Neuronal stem cell (in vitro differentiated cells): ENCODE results near the gene PPP5C.

Source experiments
- DNase-seq: peaks from one replicate; pipeline ENCODE4 v3.0.0-alpha.2; 2013; ENCODE audit warnings: low spot score
- H2AFZ ChIP-seq: one replicate; pipeline ENCODE4 v1.6.1; 2013; ENCODE audit warnings: mild to moderate bottlenecking, low read length, inconsistent platforms
- H2AK5ac ChIP-seq: 2 replicates; pipeline ENCODE4 v1.6.1; 2013; ENCODE audit warnings: low read depth, mild to moderate bottlenecking, inconsistent platforms, low read length, moderate library complexity, mixed read lengths
- H2BK120ac ChIP-seq: 2 replicates; pipeline ENCODE4 v1.6.1; 2013; ENCODE audit warnings: low read depth, mild to moderate bottlenecking, inconsistent platforms, low read length, moderate library complexity, mixed read lengths
- H2BK12ac ChIP-seq: one replicate; pipeline ENCODE4 v1.6.1; 2013; ENCODE audit warnings: low read length, inconsistent platforms
- H2BK15ac ChIP-seq: 2 replicates; pipeline ENCODE4 v1.6.1; 2013; ENCODE audit warnings: mild to moderate bottlenecking, low read length, inconsistent platforms, mixed read lengths
- H2BK5ac ChIP-seq: one replicate; pipeline ENCODE4 v1.6.1; 2013; ENCODE audit warnings: inconsistent platforms, mild to moderate bottlenecking, low read length, moderate library complexity
- H3K14ac ChIP-seq: one replicate; pipeline ENCODE4 v1.6.1; 2013; ENCODE audit warnings: low read length, inconsistent platforms
- H3K18ac ChIP-seq: 2 replicates; pipeline ENCODE4 v1.6.1; 2013; ENCODE audit warnings: low read length, inconsistent platforms
- H3K23ac ChIP-seq: 2 replicates; pipeline ENCODE4 v1.6.1; 2013; ENCODE audit warnings: low read depth, mild to moderate bottlenecking, mixed read lengths, low read length, inconsistent platforms; ENCODE audit not compliant: poor library complexity
- H3K27ac ChIP-seq: replicated peaks from 3 replicates; pipeline ENCODE4 v1.5.1; 2013; ENCODE audit warnings: low read length, inconsistent platforms
- H3K27me3 ChIP-seq, 3 experiments: 2 replicates each; pipeline ENCODE4 v1.6.1; 2013; ENCODE audit warnings: low read length in 3 of 3, mild to moderate bottlenecking in 2 of 3, inconsistent platforms in 1 of 3, low read depth in 1 of 3, mixed read lengths in 1 of 3, moderate library complexity in 1 of 3; ENCODE audit not compliant: control insufficient read depth in 3 of 3, insufficient read depth in 3 of 3
- H3K36me3 ChIP-seq, 2 donors: replicated peaks in 1 of 2; 2 replicates each; pipeline ENCODE4 v1.6.1; 2013; ENCODE audit warnings: low read length in 2 of 2; ENCODE audit not compliant: control insufficient read depth in 2 of 2, insufficient read depth in 2 of 2
- H3K4ac ChIP-seq: 2 replicates; pipeline ENCODE4 v1.6.1; 2013; ENCODE audit warnings: inconsistent platforms, mild to moderate bottlenecking, low read length, moderate library complexity
- H3K4me1 ChIP-seq, 2 donors: 1 replicate in 1 of 2; 2 replicates in 1 of 2; pipeline ENCODE4 v1.6.1; 2013; ENCODE audit warnings: low read length in 2 of 2, low read depth in 1 of 2; ENCODE audit not compliant: control insufficient read depth in 2 of 2, insufficient read depth in 1 of 2
- H3K4me2 ChIP-seq: one replicate; pipeline ENCODE4 v1.6.1; 2013; ENCODE audit warnings: mild to moderate bottlenecking, low read length, inconsistent platforms; ENCODE audit not compliant: insufficient read depth, poor library complexity, severe bottlenecking
- H3K4me3 ChIP-seq, 2 donors: 2 replicates each; pipeline ENCODE4 v1.5.1; 2013; ENCODE audit warnings: low read length in 2 of 2, mild to moderate bottlenecking in 2 of 2, inconsistent platforms in 1 of 2, moderate library complexity in 1 of 2
- H3K79me1 ChIP-seq: one replicate; pipeline ENCODE4 v1.6.1; 2013; ENCODE audit warnings: low read depth, mild to moderate bottlenecking, inconsistent platforms, low read length, moderate library complexity
- H3K9ac ChIP-seq: one replicate; pipeline ENCODE4 v1.6.1; 2013; ENCODE audit warnings: mild to moderate bottlenecking, low read depth, low read length, inconsistent platforms; ENCODE audit not compliant: poor library complexity
- H3K9me3 ChIP-seq, 2 donors: replicated peaks in 1 of 2; 2 replicates each; pipeline versions ENCODE3 to v1.6.1; 2013; ENCODE audit warnings: low read length in 2 of 2, mild to moderate bottlenecking in 2 of 2, inconsistent platforms in 1 of 2, low read depth in 1 of 2, mixed read lengths in 1 of 2, moderate library complexity in 1 of 2; ENCODE audit not compliant: control insufficient read depth in 2 of 2, insufficient read depth in 1 of 2
- H4K8ac ChIP-seq: one replicate; pipeline ENCODE4 v1.6.1; 2013; ENCODE audit warnings: low read depth, mild to moderate bottlenecking, inconsistent platforms, low read length, moderate library complexity
- H4K91ac ChIP-seq: one replicate; pipeline ENCODE4 v1.6.1; 2013; ENCODE audit warnings: low read length, low read depth, mild to moderate bottlenecking, inconsistent platforms; ENCODE audit not compliant: poor library complexity
- WGBS, 2 donors: extraction: QIAGEN DNeasy Blood & Tissue Kit; methylation state at CpG; one replicate each; pipeline ENCODE4 v1.1.7; 2013; ENCODE audit warnings: missing lambda C conversion rate in 2 of 2, mixed read lengths in 1 of 2; ENCODE audit not compliant: insufficient read length in 2 of 2, insufficient replicate concordance in 1 of 2; ENCODE audit errors: extremely low coverage in 2 of 2; 5-methylcytosine and 5-hydroxymethylcytosine counted together

Gene PPP5C

GRCh38 chr19:46384396-46384795 is 37.5 kb downstream of the PPP5C start:
- Histone ChIP-seq H3K4me3 (no peak overlapping the region), H3K4me1 (no peaks in the 10 kb centered on the region), H3K9me3 (peaks cover 4 to 16% of the 10 kb centered on the region in 2 donors), H2AFZ (no peak overlapping the region), H3K14ac (no peak overlapping the region), H3K36me3 (peaks cover 59 to 99% of the 10 kb centered on the region in 2 donors), H2AK5ac (no peak overlapping the region), H2BK15ac (no peak overlapping the region), H2BK5ac (no peak overlapping the region), H2BK120ac (no peak overlapping the region), H4K91ac (no peak overlapping the region), H4K8ac (no peak overlapping the region), H3K27me3 (no peaks in the 10 kb centered on the region), H3K4me2 (no peak overlapping the region), H3K27ac (no peak overlapping the region), H3K9ac (peak overlapping the region; percentile 7), H3K79me1 (peaks cover 4% of the 10 kb centered on the region), H3K23ac (no peak overlapping the region), H2BK12ac (no peak overlapping the region), H3K4ac (no peak overlapping the region), H3K18ac (no peak overlapping the region)
- WGBS, 2 donors = no CpG with 5 or more reads among the region's 11 CpGs
- no peak for DNase-seq

DNA sequence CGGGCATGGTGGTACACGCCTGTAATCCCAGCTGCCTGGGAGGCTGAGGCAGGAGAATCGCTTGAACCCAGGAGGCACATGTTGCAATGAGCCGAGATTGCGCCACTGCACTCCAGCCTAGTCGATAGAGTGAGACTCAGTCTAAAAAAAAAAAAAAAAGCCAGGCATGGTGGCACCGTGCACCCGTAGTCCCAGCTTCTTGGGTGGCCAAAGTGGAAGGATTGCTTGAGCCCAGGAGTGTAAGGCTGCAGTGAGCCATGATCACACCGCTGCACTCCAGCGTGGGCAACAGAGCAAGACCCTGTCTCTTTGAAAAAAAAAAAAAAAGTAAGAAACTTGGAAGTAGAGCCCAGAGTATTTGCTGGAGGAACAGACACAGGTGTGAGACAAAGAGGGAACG is 38.7 kb downstream of the PPP5C start:
- Histone ChIP-seq H2BK5ac (no peak overlapping the region), H3K4me2 (no peak overlapping the region), H2BK12ac (no peak overlapping the region), H3K9me3 (peaks cover 6 to 11% of the 10 kb centered on the region in 2 donors), H4K8ac (no peak overlapping the region), H2BK120ac (no peak overlapping the region), H3K18ac (no peak overlapping the region), H2AFZ (no peak overlapping the region), H3K4ac (no peak overlapping the region), H2BK15ac (no peak overlapping the region), H3K4me1 (no peaks in the 10 kb centered on the region), H3K4me3 (no peak overlapping the region), H3K9ac (no peak overlapping the region), H2AK5ac (no peak overlapping the region), H3K27ac (no peak overlapping the region), H3K36me3 (peaks cover 65 to 99% of the 10 kb centered on the region in 2 donors), H3K27me3 (no peaks in the 10 kb centered on the region), H3K14ac (no peak overlapping the region), H3K23ac (no peak overlapping the region), H4K91ac (no peak overlapping the region), H3K79me1 (peaks cover 6% of the 10 kb centered on the region)
- WGBS, 2 donors = no CpG with 5 or more reads among the region's 11 CpGs
- no peak for DNase-seq

DNA sequence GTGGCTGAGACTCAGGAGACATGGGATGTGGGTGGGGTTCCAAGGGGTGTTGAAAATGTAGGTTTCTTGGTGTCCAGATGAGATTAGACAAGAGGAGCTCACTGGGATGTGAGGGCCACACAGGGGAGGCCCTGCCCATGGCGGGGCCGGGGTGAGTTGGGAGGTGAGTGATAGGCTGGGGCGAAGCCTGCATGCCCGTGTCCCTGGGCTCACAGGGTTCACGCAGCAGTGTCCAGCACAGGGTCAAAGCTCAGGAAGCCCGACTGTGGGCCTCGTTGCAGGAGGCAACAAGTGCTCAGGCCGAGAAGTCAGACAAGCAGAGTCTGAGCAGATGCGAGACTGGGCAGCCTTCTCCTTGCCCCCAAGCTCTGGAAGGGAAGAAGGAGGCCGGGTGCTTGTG is 39.3 kb downstream of the PPP5C start:
- no peak overlapping the region for H3K4me2 ChIP-seq
- DNase-seq = no peak
- no peak overlapping the region for H3K18ac ChIP-seq
- no peak overlapping the region for H3K14ac ChIP-seq
- H2BK120ac ChIP-seq = no peak overlapping the region
- no peak overlapping the region for H2AK5ac ChIP-seq
- no peak overlapping the region for H3K23ac ChIP-seq
- H2BK15ac ChIP-seq = no peak overlapping the region
- H4K8ac ChIP-seq = no peak overlapping the region
- no peak overlapping the region for H2AFZ ChIP-seq
- peaks cover 69 to 99% of the 10 kb centered on the region in 2 donors for H3K36me3 ChIP-seq
- H3K4me1 ChIP-seq = no peaks in the 10 kb centered on the region
- no peak overlapping the region for H3K27ac ChIP-seq
- no peak overlapping the region for H3K9ac ChIP-seq
- H3K79me1 ChIP-seq = peaks cover 6% of the 10 kb centered on the region
- H2BK12ac ChIP-seq = no peak overlapping the region
- H2BK5ac ChIP-seq = no peak overlapping the region
- H3K4ac ChIP-seq = no peak overlapping the region
- H4K91ac ChIP-seq = no peak overlapping the region
- H3K4me3 ChIP-seq = no peak overlapping the region
- no peaks in the 10 kb centered on the region for H3K27me3 ChIP-seq
- WGBS, 2 donors = no CpG with 5 or more reads among the region's 10 CpGs
- H3K9me3 ChIP-seq = peaks cover 6 to 8% of the 10 kb centered on the region in 2 donors

DNA sequence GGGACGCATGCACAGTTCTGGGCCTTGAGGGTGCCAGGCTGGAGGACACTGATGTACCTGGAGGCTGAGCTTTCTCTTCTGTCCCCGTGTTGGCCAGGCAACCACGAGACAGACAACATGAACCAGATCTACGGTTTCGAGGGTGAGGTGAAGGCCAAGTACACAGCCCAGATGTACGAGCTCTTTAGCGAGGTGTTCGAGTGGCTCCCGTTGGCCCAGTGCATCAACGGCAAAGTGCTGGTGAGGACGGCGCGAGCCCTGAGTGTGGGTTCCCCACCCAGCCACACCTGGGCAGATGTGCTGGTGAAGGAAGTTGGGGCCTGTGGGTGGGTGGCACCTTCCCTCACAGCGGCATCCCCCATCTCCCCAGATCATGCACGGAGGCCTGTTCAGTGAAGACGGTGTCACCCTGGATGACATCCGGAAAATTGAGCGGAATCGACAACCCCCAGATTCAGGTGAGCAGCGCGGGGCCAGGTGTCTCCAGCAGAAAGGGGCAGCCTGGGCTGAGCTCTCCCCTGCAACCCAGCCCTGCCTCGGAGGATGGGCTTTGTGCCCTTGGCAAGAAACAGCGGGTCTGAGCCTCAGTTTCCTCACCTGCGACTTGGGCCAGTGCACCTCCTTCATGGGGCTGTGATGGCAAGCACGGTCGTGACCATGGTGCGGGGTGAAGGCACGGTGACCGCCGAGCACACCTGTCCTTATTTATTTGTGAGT is 40.3 kb downstream of the PPP5C start:
- no peak overlapping the region for H3K18ac ChIP-seq
- peaks cover 68 to 99% of the 10 kb centered on the region in 2 donors for H3K36me3 ChIP-seq
- H2BK120ac ChIP-seq = no peak overlapping the region
- H3K9me3 ChIP-seq = peaks cover 6 to 8% of the 10 kb centered on the region in 2 donors
- no peak overlapping the region for H3K4ac ChIP-seq
- H3K4me3 ChIP-seq = peak overlapping the region in 1 of 2 donors; percentile 19
- no peaks in the 10 kb centered on the region for H3K4me1 ChIP-seq
- H4K8ac ChIP-seq = peak overlapping the region; percentile 2
- no peak overlapping the region for H2BK15ac ChIP-seq
- DNase-seq = no peak
- no peak overlapping the region for H3K27ac ChIP-seq
- peak overlapping the region; percentile 52 for H2BK12ac ChIP-seq
- no peak overlapping the region for H4K91ac ChIP-seq
- H2BK5ac ChIP-seq = peak overlapping the region; percentile 34
- no peak overlapping the region for H3K4me2 ChIP-seq
- WGBS, 2 donors = no CpG with 5 or more reads among the region's 30 CpGs
- H3K9ac ChIP-seq = peak overlapping the region; percentile 70
- H3K14ac ChIP-seq = peak overlapping the region; percentile 6
- peaks cover 6% of the 10 kb centered on the region for H3K79me1 ChIP-seq
- no peak overlapping the region for H2AK5ac ChIP-seq
- no peak overlapping the region for H2AFZ ChIP-seq
- no peaks in the 10 kb centered on the region for H3K27me3 ChIP-seq
- H3K23ac ChIP-seq = peak overlapping the region; percentile 28
